ENCODE results near the gene IGF2. TPM values are rescaled to one million over a fixed set of nuclear protein-coding genes. Genes with fewer than 3 reads are reported as not detected.

The IGF2 gene
- total and polyA plus RNA-seq, 2 of the 8 experiments (the other 6 are each of a cell fraction or from before 2014, with no cell fraction given): 0.74 to 1.5 TPM

DNA sequence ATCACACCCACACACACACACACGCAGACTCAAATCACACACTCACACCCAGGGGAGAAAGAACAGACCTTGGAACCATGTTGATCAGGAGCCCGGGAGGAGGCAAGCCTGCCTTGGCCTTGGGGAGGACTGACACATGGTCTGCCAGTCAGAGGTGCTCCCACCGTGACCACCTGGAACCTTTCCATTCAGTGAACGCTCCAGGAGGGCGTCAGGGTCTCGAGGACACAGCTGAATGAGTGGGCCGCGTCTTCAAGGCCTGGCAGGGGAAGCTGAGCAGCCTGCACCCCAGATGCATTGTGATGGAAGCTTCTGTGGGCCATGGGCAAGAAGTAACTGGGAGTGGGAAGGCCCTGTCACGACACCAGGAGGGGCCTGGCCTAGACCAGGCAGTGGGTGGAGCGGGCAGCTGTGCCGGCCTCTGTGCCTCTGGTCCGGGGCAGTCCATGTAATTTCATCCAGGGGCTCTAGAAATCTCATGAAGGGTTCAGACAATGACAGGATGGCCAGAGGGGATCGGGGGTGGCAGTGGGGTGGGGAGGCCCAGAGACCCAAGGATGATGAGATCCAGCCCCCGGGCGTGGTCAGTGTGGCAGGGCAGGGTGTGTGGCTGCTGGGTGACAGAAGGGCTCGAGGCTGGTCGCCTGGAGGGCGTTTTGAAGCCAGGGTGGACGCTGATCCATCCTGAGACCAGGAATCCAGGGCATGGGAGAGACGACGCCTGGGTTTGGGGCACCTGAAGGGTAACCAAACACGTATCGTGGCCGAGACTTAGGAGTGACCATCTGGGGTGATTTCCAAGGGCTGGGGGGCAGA is 53.7 kb downstream of the IGF2 start:
- Histone ChIP-seq H3K79me1 (ENCODE audit: low read depth, low read length) (no peaks in the 10 kb centered on the region), H2BK15ac (ENCODE audit: low read length) (peak overlapping the region; percentile 16; the same call in 1 of the 2 replicates), H4K8ac (ENCODE audit: extremely low read depth, insufficient read depth, low read length) (no peak overlapping the region), H3K9ac (replicated peaks in 1 of 4; ENCODE audit: extremely low read depth in 1 of 4, low read depth in 3 of 4, low read length in 3 of 4) (no peak overlapping the region), H3K4me3 (ENCODE audit: extremely low read depth in 1 of 4, insufficient read depth in 2 of 4, low read depth in 3 of 4, low read length in 4 of 4) (no peak overlapping the region), H4K20me1 (replicated peaks in 1 of 2; ENCODE audit: control insufficient read depth in 1 of 2, insufficient read depth in 2 of 2, low read length in 2 of 2) (peaks cover 0 to 2% of the 10 kb centered on the region in 2 experiments), H2BK12ac (ENCODE audit: low read depth, low read length) (peak overlapping the region; percentile 71; the same call in 1 of the 2 replicates), H3K4me1 (replicated peaks in 1 of 4; ENCODE audit: control insufficient read depth in 3 of 4, insufficient read depth in 4 of 4, low read length in 3 of 4) (no peaks in the 10 kb centered on the region), H3K4me2 (ENCODE audit: insufficient read depth in 1 of 2, low read depth in 2 of 2, low read length in 2 of 2) (no peak overlapping the region), H2BK20ac (ENCODE audit: low read length) (no peak overlapping the region), H3K23ac (ENCODE audit: insufficient read length) (no peak overlapping the region), H3K56ac (replicated peaks; ENCODE audit: insufficient read length, low read depth, low read length) (no peak overlapping the region), H3K9me3 (ENCODE audit: insufficient read depth in 2 of 2, low read depth in 1 of 2, low read length in 1 of 2) (peaks cover 0 to 7% of the 10 kb centered on the region in 2 experiments; a peak in 1 of 4 replicates), H2BK120ac (replicated peaks; ENCODE audit: low read depth, low read length) (no peak overlapping the region), H3K36me3 (ENCODE audit: control insufficient read depth in 2 of 4, insufficient read depth in 4 of 4, low read length in 3 of 4) (no peaks in the 10 kb centered on the region), H3K23me2 (ENCODE audit: low read depth, low read length) (peaks cover 2% of the 10 kb centered on the region; the same call in 1 of the 2 replicates), H3K18ac (ENCODE audit: extremely low read depth, low read length) (no peak overlapping the region), H2AFZ (ENCODE audit: low read length) (no peak overlapping the region), H3K14ac (ENCODE audit: insufficient read length) (no peak overlapping the region), H3K27me3 (replicated peaks in 1 of 4; ENCODE audit: control insufficient read depth in 3 of 4, extremely low read depth in 1 of 4, insufficient read depth in 3 of 4, low read length in 3 of 4) (no peaks in the 10 kb centered on the region), H3K4ac (replicated peaks; ENCODE audit: insufficient read length, low read depth, low read length) (no peak overlapping the region), H3K27ac (ENCODE audit: low read depth, low read length) (no peak overlapping the region), H2BK5ac (ENCODE audit: low read depth, low read length) (no peak overlapping the region), H3K79me2 (ENCODE audit: control insufficient read depth in 1 of 2, insufficient read depth in 2 of 2, low read length in 2 of 2) (no peaks in the 10 kb centered on the region), H2AK5ac (ENCODE audit: low read depth, low read length) (peak overlapping the region; percentile 97; the same call in 1 of the 2 replicates), H4K5ac (ENCODE audit: insufficient read length, low read depth, low read length) (no peak overlapping the region), H4K91ac (replicated peaks; ENCODE audit: insufficient read length, low read length) (no peak overlapping the region)
- ChIA-PET POLR2A (ENCODE audit: partially characterized antibody) (no interaction called here), CTCF (ENCODE audit: partially characterized antibody) (interaction anchor here (1.0 kb wide), 1 partner anchor 65 kb away, joined by 3 read pairs; no protein-coding TSS in a partner anchor)
- FAIRE-seq (no peak), DNase-seq (ENCODE audit: low read depth in 1 of 2, low spot score in 2 of 2) (no peak)
- WGBS, 2 experiments (ENCODE audit: extremely low coverage in 1 of 2, insufficient coverage in 1 of 2, insufficient read length in 1 of 2, insufficient replicate concordance in 2 of 2, low coverage in 1 of 2, low lambda C conversion rate in 2 of 2, missing lambda C conversion rate in 1 of 2): 90% methylated on average over 23 of the region's 24 CpGs; no CpG with 5 or more reads in 1 of the 2 experiments
- TF ChIP-seq TAF7 (optimal IDR thresholded peaks at IDR 0.05; ENCODE audit: borderline replicate concordance, low read depth, low read length) (no peak), BACH1 (IDR thresholded peaks at IDR 0.05; ENCODE audit: low read length) (no peak), POU5F1 (IDR thresholded peaks at IDR 0.05; ENCODE audit: low read depth, low read length) (no peak), CHD1 (IDR thresholded peaks at IDR 0.05; ENCODE audit: low read depth, low read length) (no peak), GABPA (IDR thresholded peaks at IDR 0.05; ENCODE audit: borderline replicate concordance, insufficient read depth, low read length) (no peak), TCF12 (IDR thresholded peaks at IDR 0.05; ENCODE audit: low read depth, low read length) (no peak), CHD2 (IDR thresholded peaks at IDR 0.05; ENCODE audit: low read length) (no peak), EP300 (IDR thresholded peaks at IDR 0.05; ENCODE audit: borderline replicate concordance in 1 of 2, low read depth in 2 of 2, low read length in 2 of 2) (no peak), SIN3A (conservative IDR thresholded peaks at IDR 0.05 in 1 of 2, IDR thresholded peaks at IDR 0.05 in 1 of 2; ENCODE audit: low read depth in 1 of 2, low read length in 2 of 2) (no peak), SRF (IDR thresholded peaks at IDR 0.05; ENCODE audit: low read depth, low read length) (no peak), SP4 (IDR thresholded peaks at IDR 0.05; ENCODE audit: low read length) (no peak), ASH2L (IDR thresholded peaks at IDR 0.05; ENCODE audit: low read length) (no peak), EZH2 (IDR thresholded peaks at IDR 0.05; ENCODE audit: low read depth, low read length, severe bottlenecking) (no peak)

Data from H1 (cell line).